PC-3 (cell line): Measurements from ENCODE around the gene FMNL2.

Experiments
- EZH2 ChIP-seq: fragments of 300-600 bp; sonication (generic); IDR thresholded peaks from one replicate; pipeline ENCODE4 v1.6.1; 2017; ENCODE audit warnings: antibody characterized with exemption, mild to moderate bottlenecking, low read length; ENCODE audit not compliant: unreplicated experiment
- TF ChIP-seq, protein P1 (sequence below): fragments of 300-600 bp; sonication (generic); conservative IDR thresholded peaks from 2 replicates; pipeline ENCODE4 v1.5.1; 2017; ENCODE audit warnings: antibody characterized with exemption, low read depth, mild to moderate bottlenecking, low read length

DNA sequence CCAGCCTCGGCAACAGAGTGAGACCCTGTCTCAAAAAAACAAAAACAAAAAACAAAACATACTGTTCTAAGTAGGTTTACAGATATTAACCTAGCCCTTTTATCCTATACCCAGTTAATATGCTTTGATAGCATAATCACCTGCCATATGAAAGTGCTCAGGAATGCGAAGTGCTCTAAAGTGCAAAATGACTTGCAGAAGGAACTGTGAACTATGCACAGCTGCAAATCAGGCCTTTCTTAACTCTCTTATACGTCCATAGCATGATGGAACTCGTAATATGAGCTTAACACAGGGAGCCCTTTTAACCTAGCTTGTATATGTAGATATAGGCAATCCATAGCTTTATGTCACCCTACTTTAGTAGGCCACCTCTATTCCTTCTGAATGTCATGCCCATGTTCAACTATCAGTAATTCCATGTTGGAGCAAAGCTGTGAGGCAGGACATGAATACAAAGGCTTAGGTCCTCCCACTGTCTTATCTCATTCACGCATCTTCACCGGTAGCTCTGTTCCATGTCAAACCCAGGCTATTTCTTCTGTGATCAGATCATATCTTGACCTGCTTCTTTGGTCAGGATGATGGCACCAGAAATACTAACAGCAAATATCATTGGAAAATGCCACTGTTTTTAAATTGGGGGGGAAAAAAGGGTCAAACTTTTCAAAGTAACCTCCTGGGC is 309.4 kb downstream of the FMNL2 start:
- TF ChIP-seq, protein P1, sequence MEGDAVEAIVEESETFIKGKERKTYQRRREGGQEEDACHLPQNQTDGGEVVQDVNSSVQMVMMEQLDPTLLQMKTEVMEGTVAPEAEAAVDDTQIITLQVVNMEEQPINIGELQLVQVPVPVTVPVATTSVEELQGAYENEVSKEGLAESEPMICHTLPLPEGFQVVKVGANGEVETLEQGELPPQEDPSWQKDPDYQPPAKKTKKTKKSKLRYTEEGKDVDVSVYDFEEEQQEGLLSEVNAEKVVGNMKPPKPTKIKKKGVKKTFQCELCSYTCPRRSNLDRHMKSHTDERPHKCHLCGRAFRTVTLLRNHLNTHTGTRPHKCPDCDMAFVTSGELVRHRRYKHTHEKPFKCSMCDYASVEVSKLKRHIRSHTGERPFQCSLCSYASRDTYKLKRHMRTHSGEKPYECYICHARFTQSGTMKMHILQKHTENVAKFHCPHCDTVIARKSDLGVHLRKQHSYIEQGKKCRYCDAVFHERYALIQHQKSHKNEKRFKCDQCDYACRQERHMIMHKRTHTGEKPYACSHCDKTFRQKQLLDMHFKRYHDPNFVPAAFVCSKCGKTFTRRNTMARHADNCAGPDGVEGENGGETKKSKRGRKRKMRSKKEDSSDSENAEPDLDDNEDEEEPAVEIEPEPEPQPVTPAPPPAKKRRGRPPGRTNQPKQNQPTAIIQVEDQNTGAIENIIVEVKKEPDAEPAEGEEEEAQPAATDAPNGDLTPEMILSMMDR: no peak
- no peak for TF ChIP-seq EZH2
